ENCODE measurements around the gene CENPQ. TPM values are rescaled to one million over a fixed set of nuclear protein-coding genes. Genes with fewer than 3 reads are reported as not detected.

CENPQ gene
- total RNA-seq, 1 experiment from 2014 or later: 11.0 TPM

DNA sequence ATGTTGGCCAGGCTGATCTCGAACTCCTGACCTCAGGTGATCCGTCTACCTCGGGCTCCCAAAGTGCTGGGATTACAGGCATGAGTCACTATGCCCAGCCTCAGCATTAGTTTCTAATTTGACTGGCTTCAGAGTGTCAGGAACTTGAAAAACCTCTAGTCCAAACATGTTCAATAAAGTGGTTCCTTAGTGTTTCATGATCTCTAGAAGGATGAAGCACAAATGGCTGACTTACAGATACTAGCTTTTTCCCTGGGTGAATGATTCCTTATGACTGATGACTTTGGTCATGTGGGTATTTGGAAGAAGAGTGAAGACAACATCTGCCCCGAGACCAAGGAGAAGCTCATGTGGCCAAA lies 53.0 kb downstream of the CENPQ start:
- Histone ChIP-seq H3K4me2 (no peak overlapping the region), H3K79me2 (ENCODE audit: low read depth) (no peaks in the 10 kb centered on the region), H3K36me3 (ENCODE audit: low read depth) (no peaks in the 10 kb centered on the region), H3K4me1 (replicated peaks; ENCODE audit: insufficient read depth) (no peaks in the 10 kb centered on the region), H3K9me2 (ENCODE audit: insufficient read depth) (no peaks in the 10 kb centered on the region), H3K27ac (no peak overlapping the region), H3K9me3 (ENCODE audit: insufficient read depth, low read depth) (no peaks in the 10 kb centered on the region; the same call in 1 of the 2 replicates), H3K27me3 (ENCODE audit: insufficient read depth, low read depth) (no peaks in the 10 kb centered on the region), H2AFZ (peak overlapping the region; percentile 58), H3F3A (ENCODE audit: insufficient read depth, low read depth) (no peaks in the 10 kb centered on the region), H3K4me3 (no peak overlapping the region), H4K20me1 (ENCODE audit: insufficient read depth) (no peaks in the 10 kb centered on the region)
- BruUV-seq (replicated peaks): no TSS peak
- TF ChIP-seq, protein P1, sequence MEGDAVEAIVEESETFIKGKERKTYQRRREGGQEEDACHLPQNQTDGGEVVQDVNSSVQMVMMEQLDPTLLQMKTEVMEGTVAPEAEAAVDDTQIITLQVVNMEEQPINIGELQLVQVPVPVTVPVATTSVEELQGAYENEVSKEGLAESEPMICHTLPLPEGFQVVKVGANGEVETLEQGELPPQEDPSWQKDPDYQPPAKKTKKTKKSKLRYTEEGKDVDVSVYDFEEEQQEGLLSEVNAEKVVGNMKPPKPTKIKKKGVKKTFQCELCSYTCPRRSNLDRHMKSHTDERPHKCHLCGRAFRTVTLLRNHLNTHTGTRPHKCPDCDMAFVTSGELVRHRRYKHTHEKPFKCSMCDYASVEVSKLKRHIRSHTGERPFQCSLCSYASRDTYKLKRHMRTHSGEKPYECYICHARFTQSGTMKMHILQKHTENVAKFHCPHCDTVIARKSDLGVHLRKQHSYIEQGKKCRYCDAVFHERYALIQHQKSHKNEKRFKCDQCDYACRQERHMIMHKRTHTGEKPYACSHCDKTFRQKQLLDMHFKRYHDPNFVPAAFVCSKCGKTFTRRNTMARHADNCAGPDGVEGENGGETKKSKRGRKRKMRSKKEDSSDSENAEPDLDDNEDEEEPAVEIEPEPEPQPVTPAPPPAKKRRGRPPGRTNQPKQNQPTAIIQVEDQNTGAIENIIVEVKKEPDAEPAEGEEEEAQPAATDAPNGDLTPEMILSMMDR (conservative IDR thresholded peaks at IDR 0.05): no peak
- ChIA-PET CTCF (no interaction called here), POLR2A (ENCODE audit: unreplicated experiment) (no interaction called here)
- no peak for DNase-seq
- intact Hi-C loops (cut with micrococcal nuclease; ENCODE audit: unreplicated experiment): no loop called here

DNA sequence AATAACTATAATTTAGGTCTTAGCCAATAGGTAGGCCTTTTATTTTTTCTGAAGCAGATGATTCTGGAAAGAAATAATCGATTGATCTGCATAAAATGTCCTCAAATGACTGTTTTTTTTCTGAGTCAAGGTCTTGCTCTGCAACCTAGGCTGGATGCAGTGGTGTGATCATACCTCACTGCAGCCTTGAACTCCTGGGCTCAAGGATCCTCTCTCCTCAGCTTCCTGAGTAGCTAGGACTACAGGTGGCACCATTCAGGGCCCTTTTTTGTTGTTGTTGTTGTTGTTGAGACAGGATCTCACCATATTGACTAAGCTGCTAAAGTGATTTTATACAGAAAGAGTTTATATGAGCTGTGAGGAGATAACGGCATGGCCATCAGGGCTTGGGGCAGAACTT lies 54.7 kb downstream of the CENPQ start:
- Histone ChIP-seq H3K27me3 (ENCODE audit: insufficient read depth, low read depth) (no peaks in the 10 kb centered on the region), H3K79me2 (ENCODE audit: low read depth) (no peaks in the 10 kb centered on the region), H3K4me1 (replicated peaks; ENCODE audit: insufficient read depth) (no peaks in the 10 kb centered on the region), H3K4me3 (no peak overlapping the region), H3K27ac (no peak overlapping the region), H3K4me2 (no peak overlapping the region), H2AFZ (no peak overlapping the region; the same call in 1 of the 2 replicates), H3K9me2 (ENCODE audit: insufficient read depth) (no peaks in the 10 kb centered on the region), H3F3A (ENCODE audit: insufficient read depth, low read depth) (no peaks in the 10 kb centered on the region), H4K20me1 (ENCODE audit: insufficient read depth) (no peaks in the 10 kb centered on the region), H3K36me3 (ENCODE audit: low read depth) (no peaks in the 10 kb centered on the region), H3K9me3 (ENCODE audit: insufficient read depth, low read depth) (no peaks in the 10 kb centered on the region; the same call in 1 of the 2 replicates)
- no peak for DNase-seq
- BruUV-seq (replicated peaks): no TSS peak
- POLR2A ChIA-PET (ENCODE audit: unreplicated experiment): no interaction called here
- intact Hi-C loops (cut with micrococcal nuclease; ENCODE audit: unreplicated experiment): no loop called here
- CTCF ChIA-PET: no interaction called here
- TF ChIP-seq EZH2 (IDR thresholded peaks at IDR 0.05; ENCODE audit: low read depth): no peak
- TF ChIP-seq, protein P1 (conservative IDR thresholded peaks at IDR 0.05): no peak

DNA sequence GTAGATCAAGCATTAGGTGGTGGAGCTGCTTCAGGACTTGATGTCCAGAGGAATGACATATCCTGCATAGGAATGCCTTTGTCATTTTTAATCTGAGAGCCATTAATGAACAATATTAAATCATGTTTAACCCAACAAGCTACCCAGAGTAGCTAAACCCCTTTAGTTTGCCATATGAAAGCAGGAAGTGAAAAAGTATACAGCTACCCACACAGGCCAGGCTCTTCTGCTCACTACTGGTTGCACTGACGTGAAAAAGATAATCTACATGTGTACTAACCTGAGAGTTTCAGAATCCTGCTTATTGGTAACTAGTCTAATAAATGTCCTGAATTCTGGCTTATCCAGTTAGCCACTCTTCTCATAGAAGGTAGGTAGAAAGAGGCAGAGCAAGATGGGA lies 56.5 kb downstream of the CENPQ start:
- CTCF ChIA-PET: no interaction called here
- Histone ChIP-seq H3F3A (ENCODE audit: insufficient read depth, low read depth) (no peaks in the 10 kb centered on the region), H4K20me1 (ENCODE audit: insufficient read depth) (no peaks in the 10 kb centered on the region), H3K4me3 (no peak overlapping the region), H3K27ac (no peak overlapping the region), H3K27me3 (ENCODE audit: insufficient read depth, low read depth) (no peaks in the 10 kb centered on the region), H3K79me2 (ENCODE audit: low read depth) (no peaks in the 10 kb centered on the region), H3K4me1 (replicated peaks; ENCODE audit: insufficient read depth) (no peaks in the 10 kb centered on the region), H2AFZ (no peak overlapping the region), H3K36me3 (ENCODE audit: low read depth) (no peaks in the 10 kb centered on the region), H3K9me2 (ENCODE audit: insufficient read depth) (no peaks in the 10 kb centered on the region), H3K4me2 (no peak overlapping the region), H3K9me3 (ENCODE audit: insufficient read depth, low read depth) (no peaks in the 10 kb centered on the region; the same call in 1 of the 2 replicates)
- no TSS peak for BruUV-seq (replicated peaks)
- POLR2A ChIA-PET (ENCODE audit: unreplicated experiment): no interaction called here
- DNase-seq: no peak
- intact Hi-C loops (cut with micrococcal nuclease; ENCODE audit: unreplicated experiment): no loop called here
- TF ChIP-seq, protein P1 (conservative IDR thresholded peaks at IDR 0.05): no peak
- no peak for TF ChIP-seq EZH2 (IDR thresholded peaks at IDR 0.05; ENCODE audit: low read depth)

All from PC-9 (cell line).